Hepatocyte (in vitro differentiated cells): Measurements from ENCODE around the gene CDH12.

ENCODE experiments used
- EZH2 ChIP-seq: fragments of 200-600 bp; sonication (generic); IDR thresholded peaks from 2 replicates; pipeline ENCODE4 v1.6.1; 2016; ENCODE audit warnings: antibody characterized with exemption, mild to moderate bottlenecking, borderline replicate concordance
- TF ChIP-seq, protein P1 (sequence below): fragments of 200-600 bp; sonication (generic); IDR thresholded peaks from 2 replicates; pipeline ENCODE4 v1.5.1; 2016; ENCODE audit warnings: antibody characterized with exemption, mild to moderate bottlenecking; ENCODE audit not compliant: poor library complexity

DNA sequence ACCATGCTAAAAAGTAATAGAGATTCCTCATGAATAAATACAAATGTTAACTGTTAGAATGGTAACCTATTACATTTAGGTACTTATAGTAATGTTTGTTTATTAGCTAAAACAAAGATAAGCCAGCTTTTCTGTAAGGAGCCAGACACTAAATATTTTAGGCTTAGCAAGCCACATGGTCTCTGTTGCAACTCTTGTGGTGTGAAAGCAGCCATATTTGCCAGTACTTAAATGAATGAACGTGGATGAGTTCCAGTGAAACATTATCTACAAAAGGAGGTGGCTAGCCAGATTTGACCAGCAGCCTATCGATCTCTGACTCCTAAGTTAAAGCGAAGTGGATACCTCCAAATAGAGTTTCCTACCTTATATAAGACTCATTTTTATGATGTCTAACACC lies 331.6 kb downstream of the CDH12 start:
- TF ChIP-seq EZH2 = no peak
- TF ChIP-seq, protein P1, sequence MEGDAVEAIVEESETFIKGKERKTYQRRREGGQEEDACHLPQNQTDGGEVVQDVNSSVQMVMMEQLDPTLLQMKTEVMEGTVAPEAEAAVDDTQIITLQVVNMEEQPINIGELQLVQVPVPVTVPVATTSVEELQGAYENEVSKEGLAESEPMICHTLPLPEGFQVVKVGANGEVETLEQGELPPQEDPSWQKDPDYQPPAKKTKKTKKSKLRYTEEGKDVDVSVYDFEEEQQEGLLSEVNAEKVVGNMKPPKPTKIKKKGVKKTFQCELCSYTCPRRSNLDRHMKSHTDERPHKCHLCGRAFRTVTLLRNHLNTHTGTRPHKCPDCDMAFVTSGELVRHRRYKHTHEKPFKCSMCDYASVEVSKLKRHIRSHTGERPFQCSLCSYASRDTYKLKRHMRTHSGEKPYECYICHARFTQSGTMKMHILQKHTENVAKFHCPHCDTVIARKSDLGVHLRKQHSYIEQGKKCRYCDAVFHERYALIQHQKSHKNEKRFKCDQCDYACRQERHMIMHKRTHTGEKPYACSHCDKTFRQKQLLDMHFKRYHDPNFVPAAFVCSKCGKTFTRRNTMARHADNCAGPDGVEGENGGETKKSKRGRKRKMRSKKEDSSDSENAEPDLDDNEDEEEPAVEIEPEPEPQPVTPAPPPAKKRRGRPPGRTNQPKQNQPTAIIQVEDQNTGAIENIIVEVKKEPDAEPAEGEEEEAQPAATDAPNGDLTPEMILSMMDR = no peak
